Astrocyte of the cerebellum (primary cell): ENCODE results near the gene SNRPA1.

ENCODE experiments used
- DNase-seq: peaks from one replicate; pipeline ENCODE4 v3.0.0-alpha.2; 2011; ENCODE audit warnings: low read depth
- H3K4me3 ChIP-seq: 2 replicates; pipeline ENCODE4 v1.5.1; 2011; ENCODE audit warnings: mild to moderate bottlenecking, low read depth, low read length, moderate library complexity
- CTCF ChIP-seq: IDR thresholded peaks from 2 replicates; pipeline ENCODE4 v1.5.1; 2012; ENCODE audit warnings: low read length, low read depth, moderate library complexity, mild to moderate bottlenecking; ENCODE audit errors: missing control alignments
- in situ Hi-C: cut with HindIII; loops from 2 replicates; pipeline ENCODE4 v1.10.0; 2017; ENCODE audit warnings: low sequenced_read_pairs

SNRPA1 gene

GRCh38 chr15:101325263-101326025 is 30.4 kb upstream of the SNRPA1 start:
- no peak for TF ChIP-seq CTCF
- no peak for DNase-seq
- no peak overlapping the region for H3K4me3 ChIP-seq
- in situ Hi-C loops = no loop called here

GRCh38 chr15:101324524-101325177 is 29.6 kb upstream of the SNRPA1 start:
- in situ Hi-C loops = no loop called here
- DNase-seq = no peak
- H3K4me3 ChIP-seq = no peak overlapping the region
- TF ChIP-seq CTCF = no peak

- no peak for TF ChIP-seq CTCF
- no peak overlapping the region for H3K4me3 ChIP-seq
- in situ Hi-C loops = no loop called here
- no peak for DNase-seq
These were observed 28.9 kb upstream of the SNRPA1 start for GRCh38 chr15:101323793-101324523.

GRCh38 chr15:101322854-101323477 is 27.9 kb upstream of the SNRPA1 start:
- in situ Hi-C loops = no loop called here

GRCh38 chr15:101322016-101322695 is 27.1 kb upstream of the SNRPA1 start:
- no peak for TF ChIP-seq CTCF
- in situ Hi-C loops = no loop called here
- no peak overlapping the region for H3K4me3 ChIP-seq
- no peak for DNase-seq

More at GRCh38 chr15:101322854-101323477, 27.9 kb upstream of the SNRPA1 start:
- no peak overlapping the region for H3K4me3 ChIP-seq
- no peak for TF ChIP-seq CTCF
- no peak for DNase-seq
